NOMO-1 (cell line): ENCODE measurements around the gene RAD51D.
"Not testable (repeated sequence)": the region's sequence is repeated elsewhere in the genome, so short reads cannot be mapped to it uniquely, and the experiment has no call there.

Experiments used
- DNase-seq, 2 experiments: peaks; one replicate each; lab custom pipeline; 2025; ENCODE audit not compliant: unreplicated experiment in 2 of 2; lab: John Stamatoyannopoulos, UW

The RAD51D gene

GRCh38 chr17:35095741-35096140 lies 23.9 kb downstream of the RAD51D start:
- no peak for DNase-seq

- DNase-seq: no peak
Observed at GRCh38 chr17:35094902-35095301, 24.8 kb downstream of the RAD51D start.

GRCh38 chr17:35090707-35091106 lies 29.0 kb downstream of the RAD51D start:
- DNase-seq: not testable (repeated sequence)

- DNase-seq: peak in 1 of 2 experiments; percentile 33
Observed at GRCh38 chr17:35089586-35090296, 29.9 kb downstream of the RAD51D start.

GRCh38 chr17:35088881-35089585 lies 30.6 kb downstream of the RAD51D start:
- peak; percentile 74 to 88 for DNase-seq

GRCh38 chr17:35088356-35088880 lies 31.2 kb downstream of the RAD51D start:
- DNase-seq: peak in 1 of 2 experiments; percentile 57

- peak in 1 of 2 experiments; percentile 57 for DNase-seq
Observed at GRCh38 chr17:35087731-35088355, 31.8 kb downstream of the RAD51D start.

- DNase-seq: no peak
Observed at GRCh38 chr17:35086931-35087573, 32.6 kb downstream of the RAD51D start.

- DNase-seq: no peak
Observed at GRCh38 chr17:35086164-35086563, 33.5 kb downstream of the RAD51D start.

- no peak for DNase-seq
Observed at GRCh38 chr17:35084987-35085386, 34.7 kb downstream of the RAD51D start.

GRCh38 chr17:35083071-35083470 lies 36.6 kb downstream of the RAD51D start:
- DNase-seq: no peak

GRCh38 chr17:35082073-35082657 lies 37.5 kb downstream of the RAD51D start:
- no peak for DNase-seq

- DNase-seq: no peak
Observed at GRCh38 chr17:35081638-35082037, 38.0 kb downstream of the RAD51D start.

GRCh38 chr17:35080536-35080935 lies 39.1 kb downstream of the RAD51D start:
- peak in 1 of 2 experiments; percentile 25 for DNase-seq

- no peak for DNase-seq
Observed at GRCh38 chr17:35079547-35080423, 39.9 kb downstream of the RAD51D start.

- DNase-seq: no peak
Observed at GRCh38 chr17:35076874-35077273, 42.8 kb downstream of the RAD51D start.

- no peak for DNase-seq
Observed at GRCh38 chr17:35074711-35075707, 44.7 kb downstream of the RAD51D start.

- peak in 1 of 2 experiments; percentile 31 for DNase-seq
Observed at GRCh38 chr17:35073991-35074627, 45.6 kb downstream of the RAD51D start.
